K562 (cell line): Measurements from ENCODE around the gene IMMP2L. TPM values are rescaled to one million over a fixed set of nuclear protein-coding genes. Genes with fewer than 3 reads are reported as not detected.

Experiments used
- ATAC-seq: fragments of 200-7000 bp; cut with Tn5 transposase; 3 replicates; pipeline ENCODE4 v1.9.1; 2020; ENCODE audit warnings: moderate library complexity
- BruUV-seq: library from RNA; stranded (reverse); fragments of 400-500 nt; replicated peaks from 2 replicates; lab custom pipeline; 2021; lab: Mats Ljungman, UMichigan
- CTCF ChIA-PET: fragments of 300-600 bp; formaldehyde crosslinking; extraction: SDS; loops from one replicate; lab custom pipeline; 2021; ENCODE audit warnings: low intra/inter-chr PET ratio; lab: Yijun Ruan, JAX
- POLR2A ChIA-PET: fragments of 300-600, 350-650 bp; sonication (Branson Sonifier 250); formaldehyde crosslinking; extraction: SDS; loops from one replicate; lab custom pipeline; 2021; ENCODE audit warnings: antibody characterized with exemption, inconsistent platforms; lab: Yijun Ruan, JAX
- DNase-seq, 4 experiments: peaks; one replicate each; pipeline versions ENCODE4 v3.0.0 to v3.0.0-alpha.2; 2011 to 2018; ENCODE audit warnings: low spot score in 3 of 4, mixed read lengths in 3 of 4; ENCODE audit errors: extremely low read depth in 1 of 4
- FAIRE-seq: peaks from 2 replicates; lab custom pipeline; 2011; peaks lifted over from hg19 to GRCh38; lab: Jason Lieb, UNC
- H2AFZ ChIP-seq: 2 replicates; pipeline ENCODE4 v1.6.0; 2011; ENCODE audit warnings: low read depth, low read length, control low read depth, inconsistent platforms
- H3K27ac ChIP-seq: fragments of 200-600 bp; 3 replicates; pipeline ENCODE4 v1.8.0; 2011; ENCODE audit warnings: low read depth, mild to moderate bottlenecking, control low read depth, inconsistent platforms, low read length, moderate library complexity, mixed read lengths; ENCODE audit errors: extremely low read depth
- H3K27me3 ChIP-seq, 2 experiments: fragments of 300-600 bp in 1 of 2; 2 replicates in 1 of 2; 3 replicates in 1 of 2; pipeline versions ENCODE4 v1.6.0 to v1.8.0; 2011; ENCODE audit warnings: inconsistent platforms in 2 of 2, low read length in 2 of 2, mild to moderate bottlenecking in 1 of 2, mixed read lengths in 1 of 2, moderate library complexity in 1 of 2; ENCODE audit not compliant: control insufficient read depth in 2 of 2, insufficient read depth in 2 of 2
- H3K36me3 ChIP-seq: fragments of 300-600 bp; 3 replicates; pipeline ENCODE4 v1.8.0; 2011; ENCODE audit warnings: mild to moderate bottlenecking, low read length, inconsistent platforms; ENCODE audit not compliant: control insufficient read depth, insufficient read depth
- H3K4me1 ChIP-seq, 2 experiments: fragments of 200-600 bp in 1 of 2; replicated peaks in 1 of 2; 2 replicates in 1 of 2; 3 replicates in 1 of 2; pipeline versions ENCODE4 v1.5.1 to v1.8.0; 2011; ENCODE audit warnings: inconsistent platforms in 2 of 2, low read length in 2 of 2, mild to moderate bottlenecking in 1 of 2, mixed read lengths in 1 of 2, moderate library complexity in 1 of 2; ENCODE audit not compliant: control insufficient read depth in 2 of 2, insufficient read depth in 2 of 2
- H3K4me2 ChIP-seq: 2 replicates; pipeline ENCODE4 v1.6.1; 2011; ENCODE audit warnings: low read length, control low read depth, inconsistent platforms, mixed read lengths; ENCODE audit not compliant: insufficient read depth
- H3K4me3 ChIP-seq: fragments of 200-600 bp; sonication (generic), shearing (Covaris generic); 2 replicates; pipeline ENCODE4 v1.5.1; 2016; ENCODE audit warnings: control low read depth, inconsistent platforms
- H3K79me2 ChIP-seq: fragments of 200-600 bp; 3 replicates; pipeline ENCODE4 v1.8.0; 2011; ENCODE audit warnings: low read length, inconsistent platforms; ENCODE audit not compliant: control insufficient read depth, insufficient read depth
- H3K9ac ChIP-seq, 2 experiments: 2 replicates each; pipeline versions ENCODE4 v1.6.0 to v1.6.1; 2011; ENCODE audit warnings: low read depth in 2 of 2, low read length in 2 of 2, control low read depth in 1 of 2, inconsistent platforms in 1 of 2, mild to moderate bottlenecking in 1 of 2, mixed read lengths in 1 of 2; ENCODE audit not compliant: insufficient read depth in 1 of 2
- H3K9me1 ChIP-seq: one replicate; pipeline ENCODE4 v1.6.0; 2011; ENCODE audit warnings: inconsistent platforms, mild to moderate bottlenecking, low read length, moderate library complexity; ENCODE audit not compliant: control insufficient read depth, insufficient read depth
- H3K9me3 ChIP-seq: replicated peaks from 2 replicates; pipeline ENCODE4 v1.5.1; 2011; ENCODE audit warnings: low read depth, low read length, inconsistent platforms; ENCODE audit not compliant: control insufficient read depth, insufficient read depth
- H4K20me1 ChIP-seq: replicated peaks from 2 replicates; pipeline ENCODE4 v1.6.1; 2011; ENCODE audit warnings: low read length, inconsistent platforms, mixed read lengths; ENCODE audit not compliant: control insufficient read depth, insufficient read depth
- ARID4B ChIP-seq: sonication (generic); formaldehyde crosslinking; IDR thresholded peaks from 2 replicates; pipeline ENCODE4 v1.8.0; 2022; ENCODE audit warnings: mild to moderate bottlenecking, missing genetic modification reagents
- ELF2 ChIP-seq: fragments of 250-450 bp; sonication (Bioruptor Pico); IDR thresholded peaks from 2 replicates; pipeline ENCODE4 v1.5.0; 2021; ENCODE audit warnings: mild to moderate bottlenecking
- FOXA1 ChIP-seq: fragments of 450-650 bp; IDR thresholded peaks from 2 replicates; pipeline ENCODE4 v1.6.1; 2016; ENCODE audit warnings: mild to moderate bottlenecking, borderline replicate concordance
- FOXA3 ChIP-seq, 2 experiments: fragments of 450-650 bp in 1 of 2; sonication (generic) in 1 of 2; formaldehyde crosslinking; IDR thresholded peaks in 1 of 2; conservative IDR thresholded peaks in 1 of 2; 2 replicates each; pipeline versions ENCODE4 v1.4.0 to v1.8.0; 2020 to 2022; ENCODE audit warnings: mild to moderate bottlenecking in 2 of 2, missing genetic modification reagents in 1 of 2
- KLF1 ChIP-seq: fragments of 450-650 bp; IDR thresholded peaks from 2 replicates; pipeline ENCODE4 v1.6.1; 2016; ENCODE audit warnings: missing genetic modification characterization, missing compliant biosample characterization
- MCM5 ChIP-seq: fragments of 450-650 bp; IDR thresholded peaks from 2 replicates; pipeline ENCODE4 v1.6.1; 2016; ENCODE audit warnings: low read depth
- MYNN ChIP-seq, 2 experiments: sonication (generic); formaldehyde crosslinking in 1 of 2; IDR thresholded peaks; 2 replicates each; pipeline versions ENCODE4 v1.5.0 to v1.6.1; 2016 to 2020; ENCODE audit warnings: antibody characterized with exemption in 1 of 2, missing genetic modification reagents in 1 of 2
- NKRF ChIP-seq: fragments of 450-650 bp; IDR thresholded peaks from 2 replicates; pipeline ENCODE4 v1.6.1; 2016; ENCODE audit warnings: borderline replicate concordance
- RBM15 ChIP-seq: fragments of 200-400 bp; formaldehyde crosslinking; IDR thresholded peaks from 2 replicates; pipeline ENCODE4 v1.6.1; 2018; ENCODE audit warnings: mild to moderate bottlenecking, low read length, moderate library complexity; ENCODE audit not compliant: insufficient read depth
- SAFB2 ChIP-seq: fragments of 200-400 bp; formaldehyde crosslinking; IDR thresholded peaks from 2 replicates; pipeline ENCODE4 v1.6.1; 2018; ENCODE audit warnings: borderline replicate concordance, low read length, low read depth, moderate library complexity; ENCODE audit not compliant: severe bottlenecking
- SMAD1 ChIP-seq: fragments of 150-350 bp; IDR thresholded peaks from 2 replicates; pipeline ENCODE4 v1.6.1; 2014; ENCODE audit warnings: low read length, low read depth; ENCODE audit not compliant: partially characterized antibody
- WHSC1 ChIP-seq: IDR thresholded peaks from one replicate; pipeline ENCODE4 v1.6.1; 2012; ENCODE audit warnings: low read length, control low read depth, inconsistent platforms
- ZBTB49 ChIP-seq: sonication (generic); formaldehyde crosslinking; IDR thresholded peaks from 2 replicates; pipeline ENCODE4 v1.8.0; 2022; ENCODE audit warnings: missing genetic modification reagents, mild to moderate bottlenecking, borderline replicate concordance
- ZNF780A ChIP-seq: fragments of 250-450 bp; sonication (Bioruptor Pico); IDR thresholded peaks from 2 replicates; pipeline ENCODE4 v1.5.0; 2021; ENCODE audit warnings: mild to moderate bottlenecking
- WGBS: fragments of 100-300 bp; shearing (Covaris generic); methylation state at CpG from one replicate; pipeline ENCODE4 v1.1.6; 2016; ENCODE audit warnings: low coverage, mixed read lengths; ENCODE audit not compliant: insufficient coverage; ENCODE audit errors: missing lambda C conversion rate; 5-methylcytosine and 5-hydroxymethylcytosine counted together
- in situ Hi-C: fragments of 300-500 bp; cut with MboI; formaldehyde crosslinking; loops from 4 replicates; pipeline ENCODE4 v1.15.0; 2018; ENCODE audit warnings: inconsistent platforms, mixed read lengths
- intact Hi-C: fragments of 100-400 bp; cut with micrococcal nuclease; formaldehyde crosslinking; loops from 2 replicates; pipeline ENCODE4 v1.14.2; 2022
- polyA plus RNA-seq, 8 experiments: library from polyadenylated mRNA; depleted of rRNA in 4 of 8; stranded (reverse) in 5 of 8; unstranded in 3 of 8; fragments of >200 nt; fragmentation: Nextera tagmentation in 2 of 8; fragmentation: Illumina TruSeq in 1 of 8; extraction: Ambion mirVana in 2 of 8; extraction: Trizol in 1 of 8; gene quantifications; 2 replicates each; pipeline versions ENCODE4 v1.2.1 to v1.2.3, GENCODE V29; 2011 to 2014; ENCODE audit warnings: inconsistent platforms in 1 of 8, missing spikeins in 1 of 8
- total RNA-seq, 7 experiments: library from RNA; depleted of rRNA in 6 of 7; stranded (reverse); fragments of >200 nt in 6 of 7; fragmentation: Illumina TruSeq in 2 of 7; extraction: Trizol in 2 of 7; gene quantifications; 2 replicates each; pipeline versions ENCODE4 v1.2.1 to v1.2.3, GENCODE V29; 2011 to 2021; ENCODE audit warnings: low replicate concordance in 1 of 7

IMMP2L gene
- total and polyA plus RNA-seq, 9 of the 15 experiments (the other 6 are each of a cell fraction or from before 2014, with no cell fraction given), result 29.7 to 116 (median 53.0) TPM

GRCh38 chr7:110688908-110689307, 873.4 kb downstream of the IMMP2L start:
- no peak overlapping the region for H3K4me2 ChIP-seq
- POLR2A ChIA-PET, result no interaction called here
- no peak overlapping the region for H3K27ac ChIP-seq
- intact Hi-C loops, result no loop called here
- no peaks in the 10 kb centered on the region for H4K20me1 ChIP-seq
- TF ChIP-seq FOXA1 (no peak), ZBTB49 (CRISPR knock-in tag) (no peak), MYNN (IDR thresholded peaks at IDR 0.05) (no peak), MYNN (CRISPR knock-in tag; IDR thresholded peaks at IDR 0.05) (no peak), SAFB2 (no peak), ARID4B (CRISPR knock-in tag) (no peak), WHSC1 (no peak), KLF1 (tag) (no peak), ZNF780A (CRISPR knock-in tag) (no peak), MCM5 (no peak), ELF2 (CRISPR knock-in tag) (no peak), RBM15 (no peak), SMAD1 (no peak), FOXA3 (CRISPR knock-in tag; conservative IDR thresholded peaks at IDR 0.05 in 1 of 2, IDR thresholded peaks at IDR 0.05 in 1 of 2) (no peak), NKRF (no peak)
- no peak for ATAC-seq
- no peak overlapping the region for H2AFZ ChIP-seq
- no peaks in the 10 kb centered on the region for H3K36me3 ChIP-seq
- in situ Hi-C loops, result no loop called here
- H3K9ac ChIP-seq, result no peak overlapping the region
- no peak for DNase-seq
- no peaks in the 10 kb centered on the region for H3K4me1 ChIP-seq
- H3K9me1 ChIP-seq, result no peaks in the 10 kb centered on the region
- no peaks in the 10 kb centered on the region for H3K9me3 ChIP-seq
- H3K27me3 ChIP-seq, result no peaks in the 10 kb centered on the region
- H3K79me2 ChIP-seq, result no peaks in the 10 kb centered on the region
- no peak overlapping the region for H3K4me3 ChIP-seq
- no peak for FAIRE-seq
- CTCF ChIA-PET, result no interaction called here
- 15% methylated on average over 2 of the region's 2 CpGs for WGBS
- BruUV-seq, result no TSS peak
